HepG2 (cell line): ENCODE measurements around the gene ZNF491. TPM values are rescaled to one million over a fixed set of nuclear protein-coding genes. Genes with fewer than 3 reads are reported as not detected.
"Not testable (repeated sequence)": the region's sequence is repeated elsewhere in the genome, so short reads cannot be mapped to it uniquely, and the experiment has no call there.

Source experiments
- AHDC1 ChIP-seq: sonication (generic); formaldehyde crosslinking; IDR thresholded peaks from 2 replicates; pipeline ENCODE4 v1.5.1; 2020; ENCODE audit warnings: mild to moderate bottlenecking, missing genetic modification reagents, borderline replicate concordance
- FOXA3 ChIP-seq: IDR thresholded peaks from 2 replicates; pipeline ENCODE4 v1.6.1; 2016; ENCODE audit warnings: missing genetic modification reagents, missing compliant biosample characterization
- FOXJ3 ChIP-seq: sonication (generic); formaldehyde crosslinking; IDR thresholded peaks from 2 replicates; pipeline ENCODE4 v1.4.0; 2020; ENCODE audit warnings: missing genetic modification reagents, mild to moderate bottlenecking, borderline replicate concordance
- FOXK2 ChIP-seq: fragments of 450-650 bp; IDR thresholded peaks from 2 replicates; pipeline ENCODE4 v1.6.1; 2016
- FOXO1 ChIP-seq: sonication (generic); formaldehyde crosslinking; IDR thresholded peaks from 2 replicates; pipeline ENCODE4 v1.4.0; 2020; ENCODE audit warnings: missing genetic modification reagents
- HDAC2 ChIP-seq: sonication (generic); formaldehyde crosslinking; IDR thresholded peaks from 2 replicates; pipeline ENCODE4 v1.4.0; 2020; ENCODE audit warnings: missing genetic modification reagents
- HNF4G ChIP-seq, 2 experiments: sonication (generic) in 1 of 2; formaldehyde crosslinking in 1 of 2; IDR thresholded peaks; 2 replicates each; pipeline versions ENCODE4 v1.4.0 to v1.6.1; 2011 to 2020; ENCODE audit warnings: borderline replicate concordance in 2 of 2, low read depth in 2 of 2, mild to moderate bottlenecking in 2 of 2, low read length in 1 of 2, missing genetic modification reagents in 1 of 2, moderate library complexity in 1 of 2
- IKZF5 ChIP-seq: IDR thresholded peaks from 2 replicates; pipeline ENCODE4 v1.6.1; 2018; ENCODE audit warnings: missing genetic modification reagents, mild to moderate bottlenecking, missing compliant biosample characterization
- MIER2 ChIP-seq: IDR thresholded peaks from 2 replicates; pipeline ENCODE4 v1.6.1; 2016; ENCODE audit warnings: missing biosample characterization, missing genetic modification reagents
- PHF21A ChIP-seq: sonication (generic); formaldehyde crosslinking; IDR thresholded peaks from 2 replicates; pipeline ENCODE4 v1.5.0; 2020; ENCODE audit warnings: mild to moderate bottlenecking, missing genetic modification reagents
- SALL1 ChIP-seq: sonication (generic); formaldehyde crosslinking; IDR thresholded peaks from 2 replicates; pipeline ENCODE4 v1.8.0; 2022; ENCODE audit warnings: mild to moderate bottlenecking, missing genetic modification reagents
- TBX2 ChIP-seq: sonication (generic); formaldehyde crosslinking; IDR thresholded peaks from 2 replicates; pipeline ENCODE4 v1.5.0; 2020; ENCODE audit warnings: missing genetic modification reagents, mild to moderate bottlenecking, borderline replicate concordance
- ZGPAT ChIP-seq: IDR thresholded peaks from 2 replicates; pipeline ENCODE4 v1.6.1; 2016; ENCODE audit warnings: mild to moderate bottlenecking
- ZMYM4 ChIP-seq: sonication (generic); formaldehyde crosslinking; IDR thresholded peaks from 2 replicates; pipeline ENCODE4 v1.8.1; 2023; ENCODE audit warnings: mild to moderate bottlenecking, missing genetic modification reagents
- ZNF7 ChIP-seq: IDR thresholded peaks from 2 replicates; pipeline ENCODE4 v1.6.1; 2016; ENCODE audit warnings: missing biosample characterization, missing genetic modification reagents
- polyA plus RNA-seq, 8 experiments: library from polyadenylated mRNA; depleted of rRNA in 3 of 8; stranded (reverse) in 7 of 8; unstranded in 1 of 8; fragments of >200 nt; fragmentation: Illumina TruSeq in 4 of 8; extraction: Trizol in 4 of 8; gene quantifications; 2 replicates each; pipeline versions ENCODE4 v1.2.1 to v1.2.3, GENCODE V29; 2011 to 2016; ENCODE audit warnings: low read depth in 4 of 8, missing spikeins in 1 of 8, mixed read lengths in 1 of 8; ENCODE audit not compliant: insufficient read depth in 1 of 8
- total RNA-seq, 5 experiments: library from RNA; depleted of rRNA; stranded (reverse); fragments of >200 nt; fragmentation: Illumina TruSeq; extraction: Trizol; gene quantifications; 2 replicates each; pipeline ENCODE4 v1.2.3, GENCODE V29; 2016; ENCODE audit warnings: low read depth in 1 of 5
- TF ChIP-seq, protein P1 (sequence below), 2 experiments: sonication (generic) in 1 of 2; formaldehyde crosslinking in 1 of 2; IDR thresholded peaks; 2 replicates each; pipeline versions ENCODE4 v1.4.0 to v1.6.1; 2018 to 2020; ENCODE audit warnings: missing genetic modification reagents in 2 of 2, borderline replicate concordance in 1 of 2, low read depth in 1 of 2, mild to moderate bottlenecking in 1 of 2, missing biosample characterization in 1 of 2
- TF ChIP-seq, protein P2 (sequence below): sonication (generic); formaldehyde crosslinking; IDR thresholded peaks from 2 replicates; pipeline ENCODE4 v1.4.0; 2020; ENCODE audit warnings: missing genetic modification reagents, mild to moderate bottlenecking, borderline replicate concordance

ZNF491 gene
- total and polyA plus RNA-seq, 2 of the 13 experiments (the other 11 are each of a cell fraction or from before 2014, with no cell fraction given), result 0.57 to 2.2 TPM

- TF ChIP-seq PHF21A (CRISPR knock-in tag) (peak; percentile 81; the same call in 1 of the 2 replicates), FOXK2 (peak; percentile 58; the same call in 1 of the 2 replicates), MIER2 (CRISPR knock-in tag) (0 out of 2 replicates have a peak, but pooled peaks have one; percentile 36), TBX2 (CRISPR knock-in tag) (peak; percentile 39; the same call in 1 of the 2 replicates), FOXO1 (CRISPR knock-in tag) (peak; percentile 77), ZNF7 (CRISPR knock-in tag) (peak; percentile 74), SALL1 (CRISPR knock-in tag) (peak; percentile 66), HDAC2 (peak; percentile 42; the same call in 1 of the 2 replicates), FOXA3 (peak; percentile 32; the same call in 1 of the 2 replicates), IKZF5 (0 out of 2 replicates have a peak, but pooled peaks have one; percentile 51), ZGPAT (CRISPR knock-in tag) (peak; percentile 76), AHDC1 (CRISPR knock-in tag) (peak; percentile 51; the same call in 1 of the 2 replicates), ZMYM4 (CRISPR knock-in tag) (peak; percentile 45; the same call in 1 of the 2 replicates), FOXJ3 (CRISPR knock-in tag) (peak; percentile 61; the same call in 1 of the 2 replicates), HNF4G (IDR thresholded peaks at IDR 0.05; ENCODE audit: borderline replicate concordance, low read depth, low read length) (peak; percentile 74)
- TF ChIP-seq, protein P1, sequence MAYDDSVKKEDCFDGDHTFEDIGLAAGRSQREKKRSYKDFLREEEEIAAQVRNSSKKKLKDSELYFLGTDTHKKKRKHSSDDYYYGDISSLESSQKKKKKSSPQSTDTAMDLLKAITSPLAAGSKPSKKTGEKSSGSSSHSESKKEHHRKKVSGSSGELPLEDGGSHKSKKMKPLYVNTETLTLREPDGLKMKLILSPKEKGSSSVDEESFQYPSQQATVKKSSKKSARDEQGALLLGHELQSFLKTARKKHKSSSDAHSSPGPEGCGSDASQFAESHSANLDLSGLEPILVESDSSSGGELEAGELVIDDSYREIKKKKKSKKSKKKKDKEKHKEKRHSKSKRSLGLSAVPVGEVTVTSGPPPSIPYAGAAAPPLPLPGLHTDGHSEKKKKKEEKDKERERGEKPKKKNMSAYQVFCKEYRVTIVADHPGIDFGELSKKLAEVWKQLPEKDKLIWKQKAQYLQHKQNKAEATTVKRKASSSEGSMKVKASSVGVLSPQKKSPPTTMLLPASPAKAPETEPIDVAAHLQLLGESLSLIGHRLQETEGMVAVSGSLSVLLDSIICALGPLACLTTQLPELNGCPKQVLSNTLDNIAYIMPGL (CRISPR knock-in tag; IDR thresholded peaks at IDR 0.05; ENCODE audit: borderline replicate concordance in 1 of 2, low read depth in 1 of 2), result 0 out of 4 replicates have a peak, but pooled peaks of 1 of the 2 experiments have one; percentile 26
- TF ChIP-seq, protein P2, sequence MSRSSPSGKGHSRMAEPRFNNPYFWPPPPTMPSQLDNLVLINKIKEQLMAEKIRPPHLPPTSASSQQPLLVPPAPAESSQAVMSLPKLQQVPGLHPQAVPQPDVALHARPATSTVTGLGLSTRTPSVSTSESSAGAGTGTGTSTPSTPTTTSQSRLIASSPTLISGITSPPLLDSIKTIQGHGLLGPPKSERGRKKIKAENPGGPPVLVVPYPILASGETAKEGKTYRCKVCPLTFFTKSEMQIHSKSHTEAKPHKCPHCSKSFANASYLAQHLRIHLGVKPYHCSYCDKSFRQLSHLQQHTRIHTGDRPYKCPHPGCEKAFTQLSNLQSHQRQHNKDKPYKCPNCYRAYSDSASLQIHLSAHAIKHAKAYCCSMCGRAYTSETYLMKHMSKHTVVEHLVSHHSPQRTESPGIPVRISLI (CRISPR knock-in tag), result peak; percentile 99
- not testable (repeated sequence) for TF ChIP-seq HNF4G (CRISPR knock-in tag; IDR thresholded peaks at IDR 0.05; ENCODE audit: borderline replicate concordance, low read depth)
These were observed 21.7 kb upstream of the ZNF491 start (continued) for GRCh38 chr19:11776669-11777068.
